A673 (cell line): Measurements from ENCODE around the gene SPC24.

ENCODE experiments used
- EZH2 ChIP-seq: fragments of 200-600 bp; sonication (generic); IDR thresholded peaks from 2 replicates; pipeline ENCODE4 v1.6.1; 2017; ENCODE audit warnings: borderline replicate concordance, low read depth, mild to moderate bottlenecking, mixed read lengths, antibody characterized with exemption, low read length; ENCODE audit not compliant: poor library complexity, severe bottlenecking
- TF ChIP-seq, protein P1 (sequence below): fragments of 300-800, 200-600 bp; sonication (generic); conservative IDR thresholded peaks from 2 replicates; pipeline ENCODE4 v1.5.1; 2017; ENCODE audit warnings: low read depth, mild to moderate bottlenecking, antibody characterized with exemption, low read length, moderate library complexity, mixed read lengths

DNA sequence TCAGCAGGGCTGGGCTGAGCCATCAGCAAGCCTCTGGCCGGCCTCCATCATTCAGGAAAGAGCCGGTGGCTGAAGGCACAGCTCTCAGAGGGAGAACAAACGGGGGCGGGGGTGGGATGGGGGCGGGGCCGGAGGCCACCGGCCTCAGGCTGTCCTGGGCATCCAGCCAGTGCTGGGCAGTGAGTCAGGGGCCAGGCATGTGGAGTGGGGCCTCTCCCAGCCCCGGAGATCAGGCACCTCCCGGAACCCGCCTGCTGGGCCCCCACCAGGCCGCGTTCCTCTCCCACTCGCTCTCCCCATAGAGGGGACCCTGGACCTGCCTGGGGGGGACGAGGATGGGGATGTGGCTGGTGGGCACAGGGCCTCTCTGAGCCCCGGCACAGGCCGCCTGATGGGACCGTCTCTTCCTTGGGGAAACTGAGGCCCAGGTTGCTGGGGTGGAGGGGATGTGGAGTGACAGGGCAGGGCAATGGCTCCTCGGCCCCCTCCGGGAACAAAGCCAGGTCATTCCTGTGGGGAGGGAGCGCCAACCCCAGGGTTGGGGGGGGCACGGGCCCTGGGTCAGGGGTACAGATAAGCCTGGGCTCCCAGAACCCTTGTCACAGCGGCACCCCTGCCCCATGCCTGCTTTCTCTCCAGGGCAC lies 12.9 kb downstream of the SPC24 start:
- TF ChIP-seq, protein P1, sequence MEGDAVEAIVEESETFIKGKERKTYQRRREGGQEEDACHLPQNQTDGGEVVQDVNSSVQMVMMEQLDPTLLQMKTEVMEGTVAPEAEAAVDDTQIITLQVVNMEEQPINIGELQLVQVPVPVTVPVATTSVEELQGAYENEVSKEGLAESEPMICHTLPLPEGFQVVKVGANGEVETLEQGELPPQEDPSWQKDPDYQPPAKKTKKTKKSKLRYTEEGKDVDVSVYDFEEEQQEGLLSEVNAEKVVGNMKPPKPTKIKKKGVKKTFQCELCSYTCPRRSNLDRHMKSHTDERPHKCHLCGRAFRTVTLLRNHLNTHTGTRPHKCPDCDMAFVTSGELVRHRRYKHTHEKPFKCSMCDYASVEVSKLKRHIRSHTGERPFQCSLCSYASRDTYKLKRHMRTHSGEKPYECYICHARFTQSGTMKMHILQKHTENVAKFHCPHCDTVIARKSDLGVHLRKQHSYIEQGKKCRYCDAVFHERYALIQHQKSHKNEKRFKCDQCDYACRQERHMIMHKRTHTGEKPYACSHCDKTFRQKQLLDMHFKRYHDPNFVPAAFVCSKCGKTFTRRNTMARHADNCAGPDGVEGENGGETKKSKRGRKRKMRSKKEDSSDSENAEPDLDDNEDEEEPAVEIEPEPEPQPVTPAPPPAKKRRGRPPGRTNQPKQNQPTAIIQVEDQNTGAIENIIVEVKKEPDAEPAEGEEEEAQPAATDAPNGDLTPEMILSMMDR: no peak
- TF ChIP-seq EZH2: no peak
